Right kidney (tissue), 1 donor: Measurements from ENCODE around the gene SLC19A1.

ENCODE experiments used
- DNase-seq: peaks from one replicate; pipeline ENCODE4 v3.0.0-alpha.2; 2016

Gene SLC19A1

DNA sequence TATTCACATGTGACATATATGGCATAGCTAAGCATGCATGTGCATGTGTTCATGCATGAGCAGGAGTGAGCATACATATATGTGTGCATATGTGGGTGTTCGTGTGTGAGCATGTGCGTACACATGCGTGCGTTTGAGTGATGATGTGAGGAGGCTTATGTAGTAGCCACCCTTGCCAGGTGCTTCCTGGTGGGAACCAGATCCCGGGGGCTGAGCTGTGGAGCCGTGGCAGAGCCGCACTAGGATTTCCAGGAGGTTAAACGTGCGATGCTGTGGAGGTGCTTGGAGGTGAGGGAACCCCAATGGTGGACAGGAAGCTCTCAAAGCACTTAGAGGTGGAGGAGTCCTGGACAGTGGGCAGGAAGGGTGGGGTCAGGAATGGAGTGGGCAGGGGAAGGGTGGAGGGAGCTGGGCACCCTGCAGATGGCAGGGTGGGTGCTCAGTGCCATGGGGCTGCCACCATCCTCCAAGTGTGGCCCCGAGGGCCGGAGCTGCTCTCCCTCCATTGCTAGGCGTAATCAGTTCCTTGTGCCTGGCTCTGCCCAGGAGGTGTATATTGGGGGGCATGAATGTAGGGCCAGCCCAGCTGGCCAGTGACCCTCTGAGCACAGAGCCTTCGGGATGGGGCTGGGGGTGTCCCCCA is 88.8 kb downstream of the SLC19A1 start:
- no peak for DNase-seq

DNA sequence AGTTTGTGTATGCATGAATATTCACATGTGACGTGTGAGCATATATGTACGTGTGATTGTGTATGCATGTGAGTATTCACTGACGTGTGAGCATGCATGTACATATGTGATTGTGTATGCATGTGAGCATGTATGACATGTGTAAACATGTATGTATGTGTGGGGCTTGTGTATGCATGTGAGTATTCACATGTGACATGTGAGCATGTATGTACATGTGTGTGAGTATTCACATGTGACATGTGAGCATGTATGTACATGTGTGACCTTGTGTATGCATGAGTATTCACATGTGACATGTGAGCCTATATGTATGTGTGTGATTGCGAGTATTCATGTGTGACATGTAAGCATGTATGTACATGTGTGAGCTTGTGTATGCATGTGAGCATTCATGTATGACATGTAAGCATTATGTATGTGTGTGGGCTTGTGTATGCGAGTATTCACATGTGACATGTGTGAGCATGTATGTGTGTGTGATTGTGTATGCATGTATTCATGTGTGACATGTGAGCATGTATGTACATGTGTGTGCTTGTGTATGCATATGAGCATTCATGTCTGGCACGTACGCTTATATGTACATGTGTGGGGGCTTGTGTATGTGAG is 89.4 kb downstream of the SLC19A1 start:
- DNase-seq: no peak

DNA sequence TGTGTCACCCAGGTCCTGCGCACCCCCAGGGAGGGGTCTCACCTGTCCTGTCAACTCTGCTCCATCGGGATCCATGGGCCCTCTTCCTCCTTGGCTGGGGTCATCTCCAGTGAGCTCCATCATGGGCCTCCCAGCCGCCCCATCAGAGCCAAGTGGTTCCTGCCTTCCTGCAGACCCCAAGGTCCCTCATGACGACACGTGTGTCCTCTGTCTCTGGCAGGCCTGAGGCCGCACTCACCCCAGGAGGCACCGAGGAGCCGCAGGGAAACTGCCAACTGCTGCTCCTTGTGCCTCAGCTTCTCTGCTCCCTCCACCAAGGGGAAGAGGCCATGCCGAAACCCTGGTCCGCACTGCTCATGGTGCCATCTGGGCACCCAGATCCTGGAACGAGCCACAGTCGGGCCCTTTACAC is 90.5 kb downstream of the SLC19A1 start:
- no peak for DNase-seq

DNA sequence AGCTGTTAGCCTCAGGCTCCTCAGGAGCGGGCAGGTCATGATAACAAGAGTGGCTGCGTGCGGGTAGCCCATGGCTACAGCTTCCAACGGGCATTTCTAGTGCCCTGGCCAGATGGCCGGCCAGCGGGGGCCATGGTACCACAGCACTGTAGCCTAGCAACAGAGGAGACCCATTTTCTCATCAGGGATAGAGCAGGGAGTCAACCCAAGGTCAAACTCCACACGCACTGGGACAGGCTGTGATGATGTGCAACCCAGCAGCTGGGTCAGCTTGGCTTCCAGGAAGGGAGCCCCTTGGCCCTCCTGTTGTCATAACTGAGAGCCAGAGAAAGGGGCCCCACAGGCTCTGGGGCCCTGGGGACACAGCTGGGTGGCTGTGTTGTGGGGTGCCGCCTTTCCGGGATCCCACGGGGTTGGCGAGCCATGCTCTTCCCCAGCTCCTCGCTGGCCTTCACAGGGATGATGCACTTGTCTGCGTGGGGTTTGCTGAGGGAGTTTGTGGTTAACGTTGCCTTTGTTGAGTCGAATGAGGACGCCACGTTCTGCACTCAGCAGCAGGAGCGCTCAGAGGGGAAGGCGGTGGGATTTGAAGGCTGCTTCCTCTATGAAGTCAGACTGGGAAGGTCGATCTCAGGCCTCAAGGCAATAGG is 91.0 kb downstream of the SLC19A1 start:
- no peak for DNase-seq

DNA sequence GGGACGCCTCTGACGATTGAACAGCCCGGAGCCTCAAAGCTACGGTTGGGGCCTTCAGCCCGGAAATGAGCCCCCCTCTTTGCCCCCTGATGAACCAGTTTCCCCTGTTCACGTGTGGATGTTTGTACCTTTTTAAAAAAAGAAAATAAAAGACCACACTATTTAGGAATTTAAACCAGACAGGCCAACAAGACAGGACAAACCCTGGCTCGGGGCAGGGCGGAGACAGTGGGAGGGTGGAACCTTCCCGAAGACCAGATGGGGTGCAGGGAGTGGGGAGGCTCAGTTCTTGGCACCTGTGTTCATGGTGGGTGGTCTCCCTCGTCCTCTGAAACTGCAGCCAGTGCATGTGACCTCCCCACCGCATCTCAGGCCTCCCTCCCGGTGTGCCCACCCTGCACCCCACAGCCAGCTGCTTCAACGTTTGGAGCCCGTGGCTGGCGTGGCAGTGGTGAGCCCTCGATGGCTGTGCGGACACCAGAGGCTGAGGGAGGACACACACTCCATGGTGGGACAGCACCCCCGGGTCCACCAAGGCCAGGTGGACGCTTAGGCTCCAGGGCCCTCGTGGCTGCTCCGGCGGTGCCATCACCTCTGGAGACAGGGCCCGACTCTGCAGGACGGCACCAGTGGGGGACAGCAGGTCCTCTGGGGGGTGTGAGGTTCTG is 91.7 kb downstream of the SLC19A1 start:
- no peak for DNase-seq

DNA sequence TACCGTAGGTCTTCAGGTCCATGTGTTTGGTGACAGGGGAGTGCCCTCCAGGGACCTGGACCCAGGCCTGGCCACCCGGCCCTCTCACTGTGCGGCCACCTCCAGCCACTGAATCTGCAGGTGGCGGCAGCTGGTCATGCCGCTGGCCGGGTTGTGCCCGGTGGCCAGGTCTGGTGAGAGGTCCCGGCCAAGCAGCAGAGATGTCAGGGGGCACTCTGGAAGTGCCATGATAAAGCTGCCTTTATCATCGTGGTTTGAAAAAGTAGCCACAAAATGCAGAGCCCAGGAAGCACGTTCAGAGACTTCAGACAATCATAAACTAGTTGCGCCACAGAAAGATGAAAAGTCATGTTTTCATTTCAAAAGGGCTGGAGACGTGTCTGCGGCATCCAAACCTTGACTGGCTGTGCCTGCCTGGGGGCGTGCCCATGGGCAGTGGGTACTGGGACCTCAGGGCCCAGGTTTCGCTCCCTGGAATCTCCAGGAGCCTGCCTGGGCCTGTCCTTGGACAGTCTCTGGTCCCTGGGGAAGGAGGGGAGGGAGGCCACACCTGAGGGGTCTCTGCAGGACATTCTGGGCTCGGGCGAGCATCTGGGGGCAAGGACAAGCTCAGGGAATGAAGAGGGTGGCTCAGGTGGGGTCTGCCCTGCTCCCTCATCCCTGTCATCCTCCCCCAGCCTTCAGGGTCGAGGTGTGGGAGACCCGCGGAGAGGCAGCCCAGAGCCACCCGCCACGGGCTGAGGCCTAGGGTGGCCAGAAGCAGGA is 92.4 kb downstream of the SLC19A1 start:
- DNase-seq: no peak

DNA sequence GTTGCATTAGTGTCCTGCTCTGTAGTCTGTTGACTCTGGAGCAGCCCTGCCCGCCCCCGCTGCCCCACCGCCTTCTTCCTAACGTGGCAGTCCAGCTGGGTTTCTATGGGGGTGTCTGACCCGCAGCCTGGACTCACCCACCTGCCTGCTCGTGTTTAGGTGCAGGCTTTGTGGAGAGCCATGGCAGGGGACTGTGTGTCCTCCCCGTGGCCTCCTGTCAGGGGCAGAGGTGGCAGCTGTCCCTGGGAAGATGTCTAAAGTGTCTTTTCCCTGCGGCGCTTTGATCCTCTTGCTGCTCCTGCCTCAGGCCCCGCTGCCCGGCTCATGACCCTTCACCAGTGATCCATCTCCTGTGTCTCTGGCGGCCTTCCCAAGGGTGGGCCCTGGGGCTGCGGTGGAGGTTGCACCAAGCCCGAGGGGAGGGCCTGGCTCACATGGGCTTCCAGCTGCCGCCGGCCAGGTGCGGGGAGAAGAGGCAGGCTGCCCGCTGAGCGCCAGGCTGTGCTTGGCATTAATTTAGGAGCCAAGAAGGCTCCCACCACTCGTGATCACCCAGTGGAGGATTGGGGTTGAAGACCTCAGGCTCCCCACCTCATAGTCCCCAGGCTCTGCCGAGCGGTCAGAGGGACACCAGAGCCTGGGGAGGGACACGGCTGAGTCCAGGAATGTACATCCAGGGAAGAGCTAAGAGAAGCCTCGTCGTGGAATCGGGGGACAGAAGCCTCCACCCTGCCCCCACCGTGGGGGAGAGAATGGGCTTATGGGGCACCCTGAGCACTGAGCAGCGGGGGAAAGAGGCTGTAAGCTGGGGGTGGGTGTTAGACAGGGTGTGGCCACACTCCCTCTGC is 93.2 kb downstream of the SLC19A1 start:
- DNase-seq: peak; percentile 50

DNA sequence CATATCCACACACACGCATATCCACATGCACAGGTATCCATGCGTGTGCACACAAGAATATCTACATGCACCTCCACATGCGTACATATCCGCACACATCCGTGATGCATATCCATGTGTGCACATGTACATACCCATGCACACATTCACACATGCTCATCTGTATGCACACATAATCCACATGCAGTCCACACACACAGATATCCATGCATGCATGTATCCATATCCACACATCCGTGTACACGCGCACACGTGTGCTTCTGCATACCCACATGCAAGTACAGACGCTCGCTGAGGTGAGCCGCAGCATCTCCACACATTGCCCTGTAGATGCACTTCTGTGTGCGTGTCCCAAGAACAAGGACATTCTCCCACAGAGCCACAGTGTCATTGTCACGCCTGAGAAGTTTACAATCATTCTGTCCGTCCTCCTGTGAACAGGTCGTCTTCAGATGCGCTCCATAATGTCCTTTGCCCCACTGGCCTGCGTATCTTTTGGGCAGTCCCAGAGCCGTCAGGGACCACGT is 93.9 kb downstream of the SLC19A1 start:
- no peak for DNase-seq
